NOMO-1 treated with DMSO at 0.1 percent for 48 hours (cell line): ENCODE measurements around the gene FCAMR.

Source experiments
- DNase-seq: peaks from one replicate; lab custom pipeline; 2025; ENCODE audit not compliant: unreplicated experiment; lab: John Stamatoyannopoulos, UW

FCAMR gene

DNA sequence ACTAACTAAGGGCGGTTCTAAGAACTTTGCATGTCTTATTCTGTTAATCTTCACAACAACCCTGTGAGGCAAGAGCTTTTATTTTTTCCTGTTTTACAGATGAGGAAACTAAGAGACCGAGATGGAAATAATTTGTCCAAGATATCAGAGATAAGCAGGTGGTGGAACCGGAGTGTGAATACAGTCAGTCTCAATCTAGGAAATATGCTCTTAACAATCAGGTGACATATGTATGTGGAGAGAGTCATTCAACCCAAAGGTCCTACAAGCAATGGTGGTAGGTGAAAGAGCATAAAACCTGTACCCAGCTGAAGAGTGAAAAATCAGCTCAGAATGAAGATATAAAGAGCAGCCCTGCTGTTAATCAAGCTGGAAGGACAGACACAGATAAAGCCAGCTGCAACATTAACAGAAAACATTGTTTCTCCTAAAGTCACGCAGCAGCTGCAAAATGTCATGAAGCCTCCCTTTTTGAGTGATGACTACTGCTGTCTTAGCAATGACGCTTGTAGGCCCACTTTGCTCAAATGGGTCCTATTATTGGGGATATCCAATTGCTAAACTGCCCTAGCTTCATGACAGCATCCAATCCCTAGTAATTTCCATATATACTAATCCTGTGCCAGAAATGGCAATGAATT is 30.5 kb upstream of the FCAMR start:
- DNase-seq = no peak

DNA sequence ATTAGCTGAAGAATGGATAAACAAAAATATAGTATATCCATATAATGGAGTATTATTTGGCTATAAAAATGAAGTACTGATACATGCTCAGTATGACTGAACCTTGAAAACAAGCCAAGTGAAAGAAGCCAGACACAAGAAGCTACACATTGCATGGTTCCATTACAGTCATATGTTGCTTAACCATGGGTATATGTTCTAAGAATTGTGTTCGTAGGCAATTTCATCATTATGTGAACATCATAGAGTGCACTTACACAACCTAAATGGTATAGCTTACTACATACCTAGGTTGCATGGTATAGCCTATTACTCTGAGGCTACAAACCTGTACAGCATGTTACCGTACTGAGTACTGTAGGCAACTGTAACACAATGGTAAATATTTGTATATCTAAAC is 28.6 kb upstream of the FCAMR start:
- no peak for DNase-seq

- DNase-seq = no peak
These were observed 22.5 kb upstream of the FCAMR start for GRCh38 chr1:206992790-206993189.

DNA sequence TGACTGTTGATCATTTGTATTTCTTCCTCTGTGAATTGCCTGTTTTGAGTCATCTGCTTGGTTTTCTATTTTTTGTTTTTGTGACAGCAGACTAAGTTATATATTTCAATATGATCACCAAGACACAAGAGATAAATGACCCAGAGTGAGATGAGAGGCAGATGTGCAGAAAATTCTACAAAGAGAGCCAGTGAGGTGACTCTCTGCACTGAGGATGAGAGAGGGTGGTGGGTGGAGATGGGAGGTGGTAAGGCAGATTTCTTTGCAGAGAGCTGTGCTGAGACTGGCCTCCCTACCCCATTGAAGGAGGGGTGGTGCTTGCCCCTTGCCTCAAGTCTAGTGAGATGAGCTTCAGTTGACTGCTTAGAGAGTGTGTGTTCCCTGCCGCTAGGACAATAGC is 17.6 kb upstream of the FCAMR start:
- no peak for DNase-seq

DNA sequence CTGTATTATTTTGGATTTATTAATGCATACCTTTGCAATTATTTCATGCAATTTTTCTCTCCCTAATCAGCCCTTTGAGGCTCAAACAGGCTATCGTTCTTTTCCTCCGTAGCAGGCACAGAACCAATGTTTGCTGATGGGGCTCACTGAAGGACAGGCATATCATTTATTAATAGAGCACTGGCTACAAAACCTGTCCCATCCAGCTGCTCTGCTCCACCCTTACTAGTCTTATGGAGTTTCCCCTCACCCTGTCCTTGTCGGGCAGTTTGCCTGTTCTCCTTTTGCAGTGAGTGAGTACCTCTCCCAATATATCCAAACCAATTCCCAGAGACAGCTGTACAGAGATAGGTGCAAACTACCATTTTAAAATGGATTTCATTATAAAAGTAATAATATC is 16.6 kb upstream of the FCAMR start:
- DNase-seq = no peak

DNA sequence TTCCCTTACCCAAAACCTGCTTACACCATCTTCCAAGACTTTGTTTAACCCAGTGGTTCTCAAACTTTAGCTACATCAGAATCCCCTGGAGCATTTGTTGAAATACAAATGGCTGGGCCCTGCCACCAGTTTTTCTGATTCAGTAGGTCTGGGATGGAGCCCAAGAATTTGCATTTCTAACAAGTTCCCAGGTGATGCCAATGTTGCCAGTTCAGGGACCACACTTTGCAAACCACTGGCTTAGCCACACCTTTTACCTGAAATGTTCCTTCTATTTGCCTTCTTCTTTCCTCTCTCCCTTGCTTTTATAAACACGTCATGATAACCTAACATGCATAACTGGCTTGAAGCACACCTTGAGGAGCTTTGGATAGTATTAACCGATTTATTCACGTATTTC is 16.1 kb upstream of the FCAMR start:
- no peak for DNase-seq

DNA sequence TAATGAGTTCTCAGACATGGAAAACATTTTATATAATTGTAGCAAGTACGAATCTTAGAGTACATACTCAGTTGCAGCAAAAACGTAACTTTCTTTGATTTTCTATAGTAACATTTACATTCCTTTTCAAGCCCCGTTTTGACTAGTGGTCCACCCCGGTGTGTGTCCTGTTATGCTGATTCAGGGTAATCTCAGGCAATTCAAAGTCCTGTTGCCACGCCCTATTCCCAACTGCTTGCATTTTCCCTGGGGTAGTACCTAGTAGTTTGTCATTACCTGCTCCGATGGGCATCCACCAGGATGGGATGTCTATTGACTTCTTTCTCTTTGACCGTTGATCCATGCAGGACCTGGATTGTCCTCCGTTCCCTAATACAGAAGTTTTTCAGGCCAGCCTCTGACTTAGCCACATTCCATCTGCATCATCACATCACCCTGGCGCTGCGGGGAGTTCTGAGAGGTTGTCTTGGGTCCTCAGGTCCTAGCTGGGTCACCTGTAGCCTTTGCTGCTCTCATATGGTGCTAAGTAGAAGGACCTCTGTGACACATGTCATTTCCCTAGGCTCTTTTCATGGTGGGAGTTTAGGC is 15.0 kb upstream of the FCAMR start:
- no peak for DNase-seq

DNA sequence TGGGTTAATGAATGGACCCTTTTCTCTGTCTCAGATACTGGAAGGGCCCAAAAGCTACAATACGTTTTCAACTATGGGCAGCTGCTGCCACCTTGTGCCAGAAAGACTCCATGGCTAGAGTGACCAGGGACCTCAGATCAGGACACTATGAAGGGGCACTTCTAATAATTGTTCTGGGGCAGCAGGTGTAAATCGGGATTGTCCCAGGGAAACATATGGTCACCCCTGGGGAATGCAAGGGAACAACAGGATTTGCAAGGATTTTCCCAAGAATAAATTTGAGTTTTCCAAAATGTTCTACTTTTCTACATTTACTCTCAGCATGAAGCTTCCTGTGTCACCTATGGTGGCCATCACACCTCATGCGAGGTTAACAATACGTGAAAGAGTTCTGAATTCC is 12.0 kb upstream of the FCAMR start:
- peak; percentile 58 for DNase-seq

- peak; percentile 21 for DNase-seq
These were observed 9.3 kb upstream of the FCAMR start for GRCh38 chr1:206979379-206980043.

DNA sequence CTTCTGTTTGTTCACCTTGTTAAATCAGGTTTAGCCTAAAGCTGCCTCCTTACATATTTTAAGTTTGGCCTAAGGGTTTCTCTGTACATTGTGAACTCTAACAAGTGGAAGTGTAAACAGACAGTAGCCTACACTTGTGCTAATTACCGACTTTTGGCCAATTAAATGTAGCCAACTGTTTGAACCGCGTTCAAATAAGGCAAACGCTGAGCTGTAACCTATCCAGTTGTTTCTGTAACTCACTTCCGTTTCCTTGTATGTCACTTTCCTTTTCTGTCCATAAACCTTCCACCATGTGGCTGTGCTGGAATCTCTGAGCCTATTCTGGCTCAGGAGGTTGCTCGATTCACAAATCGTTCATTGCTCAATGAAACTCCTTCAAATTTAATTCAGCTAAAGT is 8.0 kb upstream of the FCAMR start:
- no peak for DNase-seq

- no peak for DNase-seq
These were observed 5.0 kb upstream of the FCAMR start for GRCh38 chr1:206975306-206975705.

- no peak for DNase-seq
These were observed 3.9 kb upstream of the FCAMR start for GRCh38 chr1:206974140-206974539.

DNA sequence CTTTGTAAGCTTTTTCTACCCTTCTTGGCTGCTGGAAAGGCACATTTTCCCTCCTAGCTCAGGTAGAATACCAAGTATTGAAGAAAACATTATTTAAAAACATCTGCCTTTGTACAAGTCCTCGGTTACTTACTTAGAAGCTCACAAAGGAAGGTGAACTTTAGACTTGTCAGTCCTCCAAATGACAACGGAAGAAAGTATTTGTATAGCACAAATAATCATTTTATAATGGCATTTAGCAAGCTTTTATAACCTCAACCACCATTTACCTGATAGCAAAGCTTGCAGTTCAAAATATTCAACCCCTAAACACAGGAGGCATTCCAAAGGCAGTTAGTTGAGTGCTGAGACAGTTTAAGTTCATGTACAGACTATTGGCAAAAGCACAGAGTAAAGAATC is 2.5 kb upstream of the FCAMR start:
- no peak for DNase-seq

- DNase-seq = peak; percentile 88
These were observed 882 bp upstream of the FCAMR start for GRCh38 chr1:206971029-206971655.

- DNase-seq = no peak
These were observed 1.2 kb downstream of the FCAMR start for GRCh38 chr1:206969090-206969489.

DNA sequence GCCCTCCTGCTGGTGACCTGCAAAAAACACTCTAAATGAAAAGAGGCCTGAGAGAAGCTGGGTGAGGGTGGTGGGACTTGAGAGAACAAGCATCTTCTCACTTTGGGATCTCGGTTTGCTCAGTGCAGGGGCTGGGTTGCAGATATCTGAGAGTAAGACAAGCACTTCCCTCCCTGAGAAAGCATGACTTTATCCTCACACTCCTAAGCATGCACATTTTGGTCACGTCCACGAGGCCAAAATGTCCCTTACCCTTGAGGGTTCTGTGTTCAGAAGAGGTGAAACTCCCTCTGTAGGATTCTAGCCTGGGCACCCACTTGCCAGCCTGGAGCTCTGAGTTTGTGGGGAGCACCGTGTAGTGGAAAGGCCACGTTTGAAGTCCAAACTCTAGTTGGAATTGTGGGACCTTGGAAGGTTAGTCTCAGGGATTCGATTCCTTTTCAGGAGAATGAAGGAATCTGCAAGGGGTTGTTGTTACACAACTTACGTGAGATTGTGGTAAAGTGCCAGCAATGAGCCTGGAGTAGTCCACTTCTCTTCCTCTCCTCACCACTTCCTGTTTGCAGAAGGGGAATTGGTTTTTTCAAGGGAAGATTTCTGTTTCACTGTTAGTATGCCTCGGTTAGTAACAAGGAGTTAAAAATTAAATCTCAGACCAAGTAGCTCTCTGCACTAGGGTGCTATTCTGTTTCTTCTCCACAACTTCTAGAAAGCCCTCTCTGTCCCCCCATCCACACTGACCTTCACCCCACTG is 3.0 kb downstream of the FCAMR start:
- peak; percentile 91 for DNase-seq

- no peak for DNase-seq
These were observed 4.5 kb downstream of the FCAMR start for GRCh38 chr1:206965781-206966180.

GRCh38 chr1:206963740-206964139 is 6.5 kb downstream of the FCAMR start:
- DNase-seq = no peak

DNA sequence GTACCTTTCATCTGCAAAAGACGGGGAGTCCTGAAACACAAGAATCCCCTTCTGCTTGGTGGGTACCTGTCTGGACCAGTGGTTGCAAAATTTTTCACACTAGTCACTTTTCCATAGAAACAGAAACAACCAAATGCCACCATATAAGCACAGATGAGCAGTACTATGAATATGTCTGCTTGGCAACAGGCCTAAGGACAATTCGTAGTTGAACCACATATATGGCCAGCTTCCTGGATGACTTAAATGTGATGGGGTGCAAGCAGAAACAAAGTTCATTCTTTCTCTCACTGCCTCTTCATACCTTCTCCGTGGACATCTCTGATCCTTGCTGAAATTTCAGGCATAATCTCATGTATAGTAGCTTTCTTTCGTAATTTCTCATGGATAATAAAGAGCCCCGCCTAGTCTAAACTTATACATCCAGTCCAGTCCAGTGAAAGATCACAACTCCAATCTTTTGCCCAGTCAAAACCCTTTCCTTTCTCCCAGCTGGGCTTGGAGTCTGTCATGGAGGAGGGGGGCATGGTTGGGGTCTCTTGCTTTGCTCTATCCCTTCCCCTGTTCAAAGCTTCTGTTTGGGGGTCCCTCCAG is 7.0 kb downstream of the FCAMR start:
- DNase-seq = no peak

- DNase-seq = peak; percentile 78
These were observed 8.0 kb downstream of the FCAMR start for GRCh38 chr1:206962272-206962671.

DNA sequence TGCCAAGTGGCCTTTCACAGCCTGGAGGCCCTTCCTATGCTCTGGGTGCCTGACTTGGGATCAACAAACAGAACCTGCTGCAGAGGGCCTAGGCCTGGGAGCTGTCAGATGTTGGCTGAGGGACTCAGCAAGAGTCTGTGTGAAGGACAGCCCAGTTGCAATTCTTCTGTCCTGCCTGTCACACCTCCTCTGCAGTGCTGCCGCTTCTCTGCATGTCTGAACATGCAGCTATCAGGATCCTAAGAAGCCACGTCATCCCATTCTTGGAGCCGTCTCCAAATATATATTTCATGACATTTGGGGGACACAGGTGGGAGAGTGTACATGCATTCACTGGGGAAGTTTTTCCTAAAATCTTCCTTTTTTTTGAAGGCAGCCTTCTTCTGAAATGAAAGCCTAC is 8.6 kb downstream of the FCAMR start:
- DNase-seq = no peak
